GM19239 (cell line): ENCODE data around the gene PLCB1.

ENCODE experiments used
- DNase-seq: peaks from one replicate; pipeline ENCODE4 v3.0.0; 2011; ENCODE audit warnings: low spot score; ENCODE audit not compliant: insufficient read length
- FAIRE-seq: peaks from 2 replicates; lab custom pipeline; 2011; peaks lifted over from hg19 to GRCh38; lab: Jason Lieb, UNC

Gene PLCB1

GRCh38 chr20:8287340-8287739, 155.3 kb downstream of the PLCB1 start:
- DNase-seq (no peak), FAIRE-seq (no peak)

GRCh38 chr20:8291200-8291599, 159.1 kb downstream of the PLCB1 start:
- DNase-seq (no peak), FAIRE-seq (no peak)

- DNase-seq (no peak), FAIRE-seq (no peak)
These were observed 159.8 kb downstream of the PLCB1 start for GRCh38 chr20:8291873-8292272.

GRCh38 chr20:8292793-8293192, 160.7 kb downstream of the PLCB1 start:
- FAIRE-seq = no peak
- no peak for DNase-seq

- FAIRE-seq (no peak), DNase-seq (no peak)
These were observed 161.7 kb downstream of the PLCB1 start for GRCh38 chr20:8293750-8294149.

GRCh38 chr20:8296536-8296935, 164.5 kb downstream of the PLCB1 start:
- FAIRE-seq = no peak

GRCh38 chr20:8298426-8299043, 166.5 kb downstream of the PLCB1 start:
- FAIRE-seq (no peak), DNase-seq (no peak)

More at GRCh38 chr20:8296536-8296935, 164.5 kb downstream of the PLCB1 start:
- DNase-seq = no peak

GRCh38 chr20:8299921-8300320, 167.9 kb downstream of the PLCB1 start:
- DNase-seq (no peak), FAIRE-seq (no peak)

GRCh38 chr20:8301655-8302054, 169.6 kb downstream of the PLCB1 start:
- DNase-seq = no peak
- no peak for FAIRE-seq

- FAIRE-seq = no peak
These were observed 171.6 kb downstream of the PLCB1 start for GRCh38 chr20:8303651-8304050.

GRCh38 chr20:8304124-8304816, 172.2 kb downstream of the PLCB1 start:
- no peak for DNase-seq
- FAIRE-seq = no peak

More at GRCh38 chr20:8303651-8304050, 171.6 kb downstream of the PLCB1 start:
- no peak for DNase-seq

GRCh38 chr20:8305449-8305978, 173.4 kb downstream of the PLCB1 start:
- FAIRE-seq = peak; percentile 91
- DNase-seq = peak; percentile 31

- no peak for FAIRE-seq
- DNase-seq = no peak
These were observed 174.9 kb downstream of the PLCB1 start for GRCh38 chr20:8306937-8307336.

- no peak for DNase-seq
- no peak for FAIRE-seq
These were observed 177.6 kb downstream of the PLCB1 start for GRCh38 chr20:8309634-8310033.

- DNase-seq (no peak), FAIRE-seq (no peak)
These were observed 178.6 kb downstream of the PLCB1 start for GRCh38 chr20:8310618-8311017.

GRCh38 chr20:8313073-8313472, 181.0 kb downstream of the PLCB1 start:
- FAIRE-seq (no peak), DNase-seq (no peak)

- FAIRE-seq (no peak), DNase-seq (no peak)
These were observed 183.8 kb downstream of the PLCB1 start for GRCh38 chr20:8315639-8316573.

GRCh38 chr20:8317448-8317847, 185.4 kb downstream of the PLCB1 start:
- DNase-seq (no peak), FAIRE-seq (no peak)

- no peak for DNase-seq
- no peak for FAIRE-seq
These were observed 187.0 kb downstream of the PLCB1 start for GRCh38 chr20:8318965-8319625.

- no peak for FAIRE-seq
- DNase-seq = no peak
These were observed 188.2 kb downstream of the PLCB1 start for GRCh38 chr20:8320306-8320705.
